Neural progenitor cell (in vitro differentiated cells): ENCODE measurements around the gene TRIM7.

Experiments
- EZH2 ChIP-seq: fragments of 200-600 bp; sonication (generic); IDR thresholded peaks from 2 replicates; pipeline ENCODE4 v1.6.1; 2017; ENCODE audit warnings: antibody characterized with exemption, mild to moderate bottlenecking, moderate library complexity
- EZH2phosphoT487 ChIP-seq: fragments of 200-600 bp; sonication (generic); IDR thresholded peaks from 2 replicates; pipeline ENCODE4 v1.6.1; 2017; ENCODE audit warnings: antibody characterized with exemption
- TF ChIP-seq, protein P1 (sequence below): fragments of 200-600 bp; sonication (generic); IDR thresholded peaks from 2 replicates; pipeline ENCODE4 v1.5.1; 2017; ENCODE audit warnings: antibody characterized with exemption, mild to moderate bottlenecking

GRCh38 chr5:181242031-181242451, 37.0 kb upstream of the TRIM7 start:
- TF ChIP-seq EZH2 (no peak), EZH2phosphoT487 (no peak)
- TF ChIP-seq, protein P1, sequence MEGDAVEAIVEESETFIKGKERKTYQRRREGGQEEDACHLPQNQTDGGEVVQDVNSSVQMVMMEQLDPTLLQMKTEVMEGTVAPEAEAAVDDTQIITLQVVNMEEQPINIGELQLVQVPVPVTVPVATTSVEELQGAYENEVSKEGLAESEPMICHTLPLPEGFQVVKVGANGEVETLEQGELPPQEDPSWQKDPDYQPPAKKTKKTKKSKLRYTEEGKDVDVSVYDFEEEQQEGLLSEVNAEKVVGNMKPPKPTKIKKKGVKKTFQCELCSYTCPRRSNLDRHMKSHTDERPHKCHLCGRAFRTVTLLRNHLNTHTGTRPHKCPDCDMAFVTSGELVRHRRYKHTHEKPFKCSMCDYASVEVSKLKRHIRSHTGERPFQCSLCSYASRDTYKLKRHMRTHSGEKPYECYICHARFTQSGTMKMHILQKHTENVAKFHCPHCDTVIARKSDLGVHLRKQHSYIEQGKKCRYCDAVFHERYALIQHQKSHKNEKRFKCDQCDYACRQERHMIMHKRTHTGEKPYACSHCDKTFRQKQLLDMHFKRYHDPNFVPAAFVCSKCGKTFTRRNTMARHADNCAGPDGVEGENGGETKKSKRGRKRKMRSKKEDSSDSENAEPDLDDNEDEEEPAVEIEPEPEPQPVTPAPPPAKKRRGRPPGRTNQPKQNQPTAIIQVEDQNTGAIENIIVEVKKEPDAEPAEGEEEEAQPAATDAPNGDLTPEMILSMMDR, result no peak
